ELR (cell line): ENCODE measurements around the gene FAM13B.
"Not testable (repeated sequence)": the region's sequence is repeated elsewhere in the genome, so short reads cannot be mapped to it uniquely, and the experiment has no call there.

ENCODE experiments used
- DNase-seq: peaks from one replicate; pipeline ENCODE4 v3.0.0-alpha.2; 2015; ENCODE audit warnings: low read depth

The FAM13B gene

DNA sequence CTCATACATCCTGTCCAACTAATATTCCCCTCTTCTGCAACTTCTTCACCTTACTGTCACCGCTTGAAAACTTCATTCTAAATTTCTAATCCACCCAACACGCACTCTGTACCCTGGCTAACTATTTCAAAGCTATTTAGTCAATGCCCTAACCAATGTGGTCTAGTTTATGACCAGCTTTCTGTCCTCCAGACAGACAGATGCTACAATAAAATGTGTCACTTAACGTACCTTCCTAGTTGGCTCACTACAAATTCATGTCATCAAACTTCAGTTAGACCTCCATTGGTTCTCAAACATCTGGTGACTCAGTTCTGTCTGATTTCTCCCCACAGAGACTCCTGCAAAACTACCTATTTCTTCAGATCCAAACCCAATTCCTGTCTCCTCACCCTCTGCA is 57.7 kb downstream of the FAM13B start:
- DNase-seq = no peak

DNA sequence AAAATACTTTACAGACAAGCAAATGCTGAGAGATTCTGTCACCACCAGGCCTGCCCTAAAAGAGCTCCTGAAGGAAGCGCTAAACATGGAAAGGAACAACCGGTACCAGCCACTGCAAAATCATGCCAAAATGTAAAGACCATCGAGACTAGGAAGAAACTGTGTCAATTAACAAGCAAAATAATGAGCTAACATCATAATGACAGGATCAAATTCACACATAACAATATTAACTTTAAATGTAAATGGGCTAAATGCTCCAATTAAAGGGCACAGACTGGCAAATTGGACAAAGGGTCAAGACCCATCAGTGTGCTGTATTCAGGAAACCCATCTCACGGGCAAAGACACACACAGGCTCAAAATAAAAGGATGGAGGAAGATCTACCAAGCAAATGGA is 62.5 kb downstream of the FAM13B start:
- DNase-seq = not testable (repeated sequence)

DNA sequence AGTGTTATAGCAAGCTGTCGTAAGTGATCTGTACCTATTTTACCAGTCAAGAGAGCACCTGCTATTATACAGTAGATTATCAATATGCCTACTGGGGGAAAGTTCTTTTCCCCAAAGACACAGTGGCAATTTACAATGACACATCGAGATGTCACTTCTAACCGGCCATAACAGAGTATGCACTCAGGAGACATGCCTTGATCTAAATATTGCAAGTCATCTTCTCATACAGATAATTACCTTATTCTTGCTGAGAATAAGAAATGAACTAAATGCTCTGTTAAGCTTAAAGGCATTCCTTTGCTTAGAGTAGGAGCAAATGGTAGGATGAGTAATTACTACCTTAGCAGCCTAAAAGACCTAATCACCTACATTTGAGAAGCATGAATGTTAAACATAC is 72.1 kb downstream of the FAM13B start:
- no peak for DNase-seq

DNA sequence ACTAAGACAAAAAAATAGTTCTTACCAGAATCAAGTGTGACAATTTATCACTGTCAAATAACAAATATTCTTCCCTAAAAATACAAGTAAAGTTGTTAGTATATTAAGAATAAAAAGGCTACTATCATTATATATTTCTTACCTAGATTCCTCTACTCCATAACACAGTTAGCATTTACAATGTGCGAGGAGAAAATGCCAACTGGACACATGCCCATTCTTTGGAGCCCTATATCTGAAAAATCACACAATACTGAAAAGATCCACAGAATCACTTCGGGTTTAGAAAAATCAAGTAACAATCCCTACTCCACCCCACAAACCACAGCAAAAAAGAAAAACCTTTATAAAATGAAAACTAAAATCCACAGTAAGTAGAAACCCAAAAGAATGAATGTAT is 72.7 kb downstream of the FAM13B start:
- no peak for DNase-seq

DNA sequence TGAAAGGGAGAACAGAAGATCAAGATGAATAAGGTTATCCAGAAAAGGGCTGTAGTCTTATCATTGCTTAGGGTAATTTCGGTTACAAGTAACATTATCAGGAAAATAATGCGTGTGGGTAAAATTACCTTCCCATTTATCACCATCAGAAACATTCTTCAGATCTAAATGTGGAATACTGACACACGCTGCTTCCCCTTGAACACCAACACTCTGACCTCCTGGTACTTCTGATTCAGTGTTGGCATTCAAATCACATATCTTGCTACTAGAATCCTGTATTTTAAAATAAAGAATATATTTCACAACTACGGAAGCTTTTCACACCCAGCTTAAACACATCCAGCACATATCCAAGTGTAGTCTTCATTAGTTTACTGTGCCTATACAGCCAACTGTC is 73.4 kb downstream of the FAM13B start:
- no peak for DNase-seq

DNA sequence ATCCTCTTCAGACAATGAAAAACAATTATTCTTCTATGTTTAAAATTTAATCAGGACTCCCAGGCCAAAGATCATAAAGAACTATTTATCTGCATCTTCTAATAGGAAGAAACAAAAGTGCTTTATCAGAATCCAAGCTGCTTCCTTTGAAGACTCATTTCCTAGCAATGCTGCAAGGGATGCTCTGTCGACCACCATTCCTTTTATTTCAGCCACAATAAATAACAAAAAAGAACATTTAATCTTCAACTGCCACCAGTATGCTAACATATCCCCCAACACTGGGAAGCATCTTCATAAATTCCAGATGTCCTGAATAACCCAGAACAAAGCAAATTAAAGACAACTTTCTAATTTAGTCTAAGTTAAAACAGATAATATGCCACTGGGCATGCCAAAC is 74.9 kb downstream of the FAM13B start:
- no peak for DNase-seq

DNA sequence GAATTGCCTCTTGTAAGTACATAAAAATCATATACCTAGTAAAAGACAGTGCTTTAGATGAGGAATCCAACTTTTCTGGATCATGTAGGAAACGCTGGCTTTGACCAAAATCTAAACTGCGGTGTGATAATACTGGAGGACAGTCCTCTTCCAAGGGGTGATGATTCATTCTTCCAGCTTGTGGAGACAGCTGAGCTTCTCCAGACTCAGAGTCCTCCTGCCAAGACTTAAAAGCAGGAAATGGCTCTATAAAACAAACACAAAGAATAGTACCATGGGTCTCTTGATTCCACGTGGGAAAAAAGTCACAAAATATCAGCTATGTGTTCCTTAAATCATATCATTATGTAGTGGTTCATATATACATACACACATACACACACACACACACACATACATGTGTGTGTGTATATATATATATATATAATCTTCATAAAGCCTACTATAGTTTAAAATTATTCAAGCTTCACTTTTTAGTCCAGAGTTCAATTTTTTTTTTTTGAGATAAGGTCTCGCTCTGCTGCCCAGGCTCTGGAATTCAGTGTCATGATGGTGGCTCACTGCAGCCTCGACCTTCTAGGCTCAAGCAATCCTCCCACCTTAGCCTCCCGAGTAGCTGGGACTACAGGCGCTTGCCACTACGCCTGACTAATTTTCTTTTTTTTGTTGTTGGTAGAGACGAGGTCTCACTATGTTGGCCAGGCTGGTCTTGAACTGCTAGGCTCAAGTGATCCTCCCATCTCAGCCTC is 78.6 kb downstream of the FAM13B start:
- peak; percentile 90 for DNase-seq

DNA sequence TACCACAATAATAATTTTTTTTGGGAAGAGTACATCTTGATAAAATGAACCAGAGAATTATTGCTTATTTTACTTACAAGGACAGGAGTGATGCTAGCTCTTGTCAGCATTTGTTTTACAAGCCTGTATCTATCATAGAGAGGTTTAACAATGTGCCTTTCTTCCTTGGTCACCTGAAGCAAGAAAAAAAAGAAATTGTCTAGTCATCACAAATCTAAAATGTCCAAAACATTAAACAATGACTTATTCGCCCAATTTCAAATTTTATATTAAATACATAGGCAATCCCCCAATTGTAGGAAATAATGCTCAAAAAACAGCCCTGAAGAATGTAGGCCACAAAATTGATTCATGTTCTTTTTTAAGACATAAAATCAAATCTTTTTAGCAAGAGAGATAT is 87.1 kb downstream of the FAM13B start:
- no peak for DNase-seq

DNA sequence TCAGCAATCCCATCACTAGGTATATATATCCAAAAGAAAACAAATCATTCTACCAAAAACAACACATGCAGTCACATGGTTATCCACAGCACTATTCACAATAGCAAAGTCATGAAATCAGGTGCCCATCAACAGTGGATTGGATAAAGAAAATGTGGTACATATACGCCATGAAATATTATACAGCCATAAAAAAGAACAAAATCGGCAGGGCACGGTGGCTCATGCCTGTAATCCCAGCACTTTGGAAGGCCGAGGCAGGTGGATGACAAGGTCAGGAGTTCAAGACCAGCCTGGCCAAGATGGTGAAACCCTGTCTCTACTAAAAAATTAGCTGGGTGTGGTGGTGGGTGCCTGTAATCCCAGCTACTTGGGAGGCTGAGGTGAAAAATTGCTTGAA is 88.6 kb downstream of the FAM13B start:
- not testable (repeated sequence) for DNase-seq

DNA sequence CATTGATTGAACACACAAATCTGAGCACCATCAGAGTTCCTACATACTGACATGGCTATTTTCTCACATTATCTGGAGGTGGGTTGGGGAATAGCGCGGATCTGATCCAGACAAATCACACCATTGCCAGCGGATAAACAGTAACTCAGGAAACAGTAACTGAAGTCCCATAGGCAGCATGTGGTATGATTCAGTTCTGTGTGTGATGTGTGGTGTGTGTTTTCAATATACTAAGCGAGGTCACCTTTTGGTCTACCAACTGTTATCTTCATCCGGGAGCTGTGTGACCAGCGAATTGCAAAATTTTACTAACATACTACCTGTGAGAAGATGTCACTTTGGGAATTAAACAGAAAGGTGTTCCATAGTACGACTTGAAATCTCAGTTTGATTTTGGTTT is 93.5 kb downstream of the FAM13B start:
- DNase-seq = no peak

DNA sequence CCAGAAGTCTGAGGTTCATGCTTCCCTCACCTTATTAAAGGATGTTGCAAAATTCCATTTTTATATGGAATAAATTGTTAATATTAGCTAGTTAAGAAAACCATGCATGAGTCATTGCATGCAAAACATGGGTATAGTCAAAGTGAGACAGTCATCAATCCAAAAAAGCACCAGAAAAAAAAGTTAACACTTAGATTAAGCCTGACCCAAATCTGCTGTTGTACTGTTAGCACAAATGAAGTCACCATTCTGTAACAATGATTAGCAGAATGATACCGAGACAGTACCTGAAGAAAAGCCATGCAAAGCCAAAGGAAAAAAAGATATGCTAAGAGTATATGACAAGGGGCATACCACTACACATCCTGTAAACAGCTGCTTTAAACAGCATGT is 94.1 kb downstream of the FAM13B start:
- DNase-seq = no peak

DNA sequence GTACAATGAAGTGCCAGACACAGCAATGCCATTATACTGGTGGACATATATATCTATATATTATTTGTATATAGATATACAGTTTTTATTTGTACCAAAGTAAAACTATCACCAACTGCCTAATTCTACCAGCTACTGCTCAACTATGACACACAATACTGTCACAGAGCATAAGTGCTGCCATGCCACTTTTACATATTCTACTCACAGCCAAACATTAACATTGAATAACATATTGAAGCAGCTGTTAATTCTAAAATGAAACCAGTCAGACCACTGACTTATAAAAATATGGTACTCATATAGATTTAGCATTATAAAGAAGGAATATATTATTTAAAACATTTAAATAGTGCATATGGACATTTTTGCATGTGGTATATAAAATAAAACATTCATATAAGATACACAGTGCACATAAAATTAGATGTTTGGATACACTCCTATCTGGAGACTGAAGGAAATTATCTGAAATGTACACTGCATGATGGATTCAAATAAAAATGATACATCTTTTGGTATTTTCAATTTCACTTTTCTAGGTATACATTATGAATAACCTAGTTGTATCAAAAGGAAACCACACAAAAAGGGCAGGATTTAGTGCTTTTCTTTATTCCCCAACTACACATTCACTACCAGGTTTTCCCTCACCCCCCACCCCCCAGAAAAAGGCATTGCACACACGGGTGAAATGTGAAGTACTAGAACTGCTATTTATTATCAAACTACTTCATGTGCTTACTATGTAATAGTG is 94.7 kb downstream of the FAM13B start:
- no peak for DNase-seq

DNA sequence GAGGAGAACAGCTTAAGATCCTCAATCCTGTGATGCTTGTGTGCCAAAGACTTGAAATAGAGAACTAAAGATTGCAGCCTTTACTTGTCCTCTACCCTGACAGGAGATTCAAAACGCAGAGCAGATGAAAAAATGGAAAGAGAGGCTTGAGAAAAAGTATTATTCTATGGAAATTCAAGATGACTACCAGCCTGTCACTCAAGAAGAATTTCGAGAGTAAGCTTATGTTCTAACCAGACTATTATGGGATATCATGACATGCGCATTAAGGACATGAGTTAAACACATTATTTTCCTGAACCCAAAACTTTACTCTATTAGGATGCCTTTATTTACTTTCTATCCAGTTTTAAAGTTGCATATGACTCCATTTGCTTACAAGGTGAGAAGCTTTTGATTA is 97.2 kb downstream of the FAM13B start:
- no peak for DNase-seq

DNA sequence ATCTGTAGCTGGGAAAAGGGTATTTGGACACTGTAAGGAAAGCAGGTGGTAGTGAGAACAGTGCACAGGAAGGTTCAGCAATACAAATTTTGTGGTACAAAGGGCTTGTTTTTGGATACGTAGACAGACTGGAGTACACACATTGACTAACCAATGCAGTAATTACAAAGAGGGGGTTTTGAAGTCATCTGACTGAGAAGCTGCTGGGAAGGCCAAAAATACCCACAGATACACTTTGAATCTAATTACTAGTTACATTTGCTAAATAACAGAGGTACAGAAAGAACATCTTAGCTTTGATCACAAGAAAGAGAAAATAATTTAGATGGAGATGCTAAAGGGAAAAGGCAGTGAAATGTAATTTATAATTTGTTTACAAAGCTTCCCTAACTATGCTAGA is 97.7 kb downstream of the FAM13B start:
- no peak for DNase-seq

DNA sequence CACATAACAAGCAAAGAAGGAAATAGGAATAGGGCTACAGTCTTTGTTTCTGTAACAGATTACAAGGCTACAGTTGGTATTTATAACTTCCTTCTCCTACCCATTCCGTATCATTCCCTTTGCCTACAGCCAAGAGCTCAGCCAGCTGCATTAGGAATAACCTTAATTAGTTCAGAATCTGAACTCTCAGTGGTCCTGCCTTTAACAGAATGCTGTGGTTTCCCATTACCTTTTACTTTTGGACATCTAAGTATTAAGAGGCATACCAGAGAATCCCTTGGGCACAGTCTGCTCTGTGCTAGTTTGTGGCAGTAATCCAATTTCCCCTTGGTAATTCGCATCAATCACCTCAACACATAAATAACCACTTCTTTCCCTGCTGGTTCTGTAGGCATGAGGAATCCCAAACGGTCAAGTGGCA is 99.4 kb downstream of the FAM13B start:
- no peak for DNase-seq

DNA sequence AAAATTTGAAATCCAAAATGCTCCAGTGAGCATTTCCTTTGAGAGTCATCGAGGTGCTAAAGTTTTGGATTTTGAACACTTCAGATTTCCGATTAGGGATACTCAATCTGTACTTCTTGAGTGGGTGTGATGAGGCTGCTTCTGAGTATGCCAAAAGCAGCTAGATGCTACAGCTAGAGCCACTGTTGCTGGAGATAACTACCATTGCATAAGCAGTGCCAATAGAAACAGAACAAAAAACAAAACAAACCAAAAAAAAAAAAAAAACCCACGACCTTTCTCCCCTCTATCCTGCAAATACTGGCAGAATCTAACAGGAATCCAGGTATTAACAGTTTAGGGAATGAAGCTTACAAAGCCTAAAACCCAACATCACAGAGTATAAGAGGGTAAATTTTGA is 100.1 kb downstream of the FAM13B start:
- no peak for DNase-seq

DNA sequence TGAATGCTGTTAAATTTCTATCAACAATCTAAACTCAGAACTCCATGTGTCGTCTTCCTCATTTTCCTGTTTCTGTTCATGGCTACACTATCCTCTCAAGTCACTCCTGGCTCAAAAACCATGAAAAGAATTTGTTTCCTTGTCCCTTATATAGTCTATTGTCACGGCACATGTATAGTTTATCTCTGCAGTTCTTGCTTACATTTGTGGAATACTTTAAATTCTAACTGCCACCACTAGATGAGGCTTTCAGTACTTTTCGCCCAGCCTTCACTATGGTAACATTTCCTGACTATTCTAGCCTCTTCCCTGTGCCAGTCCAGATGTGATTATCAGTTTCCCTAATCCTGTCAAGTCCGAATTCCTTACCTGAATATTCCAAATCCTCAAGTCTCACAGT is 109.0 kb downstream of the FAM13B start:
- DNase-seq = no peak

DNA sequence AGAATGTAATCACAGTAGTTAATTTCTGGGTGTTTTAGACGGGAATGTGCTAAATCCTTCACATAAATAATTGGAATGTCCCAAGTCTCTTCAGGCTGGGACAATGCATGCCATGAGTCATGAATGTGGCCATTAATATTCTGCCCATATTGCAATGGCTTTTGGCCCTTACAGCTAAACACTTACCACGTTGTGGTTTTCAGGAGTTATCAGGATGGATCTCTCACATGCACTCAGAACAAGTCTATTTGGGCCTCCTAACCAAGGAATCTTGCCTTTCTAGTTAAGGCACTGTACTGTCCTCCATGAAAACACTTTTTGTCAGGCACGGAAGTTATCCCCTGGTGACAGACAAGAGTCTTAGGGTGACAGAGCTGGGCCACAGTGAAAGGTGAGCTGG is 110.9 kb downstream of the FAM13B start:
- DNase-seq = peak; percentile 44

DNA sequence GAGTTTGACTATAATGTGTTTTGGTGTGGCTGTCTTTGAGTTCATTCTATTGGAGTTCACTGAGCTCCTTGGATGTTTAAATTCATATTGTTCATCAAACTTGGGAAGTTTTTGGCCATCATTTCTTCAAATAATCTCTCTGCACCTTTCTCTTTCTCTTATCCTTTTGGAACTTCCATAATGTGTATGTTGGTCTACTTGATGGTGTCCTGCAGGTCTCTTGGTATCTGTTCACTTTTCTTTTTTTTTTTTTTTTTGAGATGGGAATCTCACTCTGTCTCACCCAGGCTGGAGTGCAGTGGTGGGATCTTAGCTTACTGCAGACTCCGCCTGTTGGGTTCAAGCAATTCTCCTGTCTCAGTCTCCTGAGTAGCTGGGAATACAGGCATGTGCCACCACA is 116.0 kb downstream of the FAM13B start:
- DNase-seq = no peak

DNA sequence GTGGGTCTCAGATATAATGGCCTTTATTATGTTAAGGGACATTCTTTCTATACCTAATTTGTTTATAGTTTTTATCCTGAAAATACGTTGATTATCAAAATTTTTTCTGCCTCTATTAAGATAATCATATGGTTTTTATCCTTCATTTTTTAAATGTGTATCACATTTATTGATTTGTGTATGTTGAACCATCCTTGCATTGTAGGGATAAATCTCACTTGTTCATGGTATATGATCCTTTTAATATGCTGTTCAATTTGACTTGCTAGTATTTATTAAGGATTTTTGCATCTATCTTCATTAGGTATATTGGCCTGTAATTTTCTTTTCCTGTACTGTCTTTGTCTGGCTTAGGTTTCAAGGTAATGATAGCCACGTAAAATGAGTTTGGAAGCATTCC is 118.1 kb downstream of the FAM13B start:
- no peak for DNase-seq

DNA sequence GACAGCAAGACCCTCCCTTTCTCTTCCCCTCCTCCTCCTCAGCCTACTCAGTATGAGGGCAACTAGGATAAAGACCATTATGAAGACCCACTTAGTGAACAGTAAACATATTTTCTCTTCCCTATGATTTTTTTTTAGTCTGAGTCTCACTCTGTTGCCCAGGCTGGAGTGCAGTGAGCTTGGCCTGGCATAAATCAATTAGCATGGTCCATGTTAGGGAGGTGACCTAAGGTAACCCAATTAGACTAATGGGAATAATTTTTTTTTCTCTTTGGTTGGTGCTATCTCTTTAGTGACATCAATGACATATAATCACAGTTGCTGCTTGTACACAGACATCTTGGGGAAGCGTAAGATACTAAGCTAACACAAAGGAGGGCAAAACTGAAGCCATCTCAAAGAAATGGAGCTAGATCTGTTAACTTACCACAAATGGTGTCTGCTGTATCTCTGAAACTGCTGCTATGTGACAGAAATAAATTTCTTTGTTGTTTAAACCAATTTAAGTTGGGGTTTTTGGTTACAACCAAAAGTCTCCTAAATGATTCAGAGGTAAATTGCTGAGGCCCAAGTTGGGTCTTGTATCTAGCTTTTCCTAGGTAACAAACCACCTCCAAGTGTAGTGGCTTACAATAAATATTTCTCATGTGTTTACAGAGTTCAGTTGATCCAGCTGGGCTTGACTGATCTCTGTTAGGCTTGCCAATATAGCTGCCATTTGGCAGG is 130.3 kb downstream of the FAM13B start:
- no peak for DNase-seq

DNA sequence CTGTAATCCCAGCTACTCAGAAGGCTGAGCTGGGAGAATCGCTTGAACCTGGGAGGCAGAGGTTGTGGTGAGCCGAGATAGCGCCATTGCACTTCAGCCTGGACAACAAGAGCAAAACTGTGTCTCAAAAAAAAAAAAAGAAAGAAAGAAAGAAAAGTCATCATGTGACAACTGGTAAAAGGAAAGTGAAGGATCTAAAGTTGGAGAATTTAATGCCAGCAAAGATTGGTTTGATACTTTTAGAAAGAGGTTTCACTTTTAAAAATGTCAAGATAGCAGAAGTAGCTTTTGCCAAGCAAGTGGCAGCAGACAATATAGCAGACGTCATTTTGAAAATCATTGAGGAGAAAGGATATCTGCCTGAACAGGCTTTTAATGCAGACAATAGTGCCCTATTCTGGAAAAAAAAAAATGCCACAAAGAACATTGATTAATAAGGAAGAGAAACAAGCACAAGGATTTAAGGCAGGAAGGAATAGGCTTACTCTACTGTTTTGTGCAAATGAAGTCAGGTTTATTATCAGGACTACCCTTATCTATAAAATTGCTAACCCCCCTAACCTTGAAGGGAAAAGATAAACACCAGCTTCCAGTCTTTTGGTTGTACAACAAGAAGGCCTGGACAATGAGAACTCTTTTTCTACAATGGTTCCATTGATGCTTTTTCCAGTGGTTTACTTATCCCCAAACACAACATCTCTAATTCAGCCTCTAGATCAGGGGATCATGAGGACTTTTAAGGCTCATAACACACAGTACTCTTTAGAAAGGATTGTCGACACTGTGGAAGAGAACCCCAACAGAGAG is 131.7 kb downstream of the FAM13B start:
- DNase-seq = no peak
